ENCODE measurements around the gene CIT.

The CIT gene

GRCh38 chr12:119682639-119683252 lies 194.4 kb downstream of the CIT start:
- H3K4me1 Mint-ChIP-seq, result peaks cover 22% of the 10 kb centered on the region
- peak overlapping the region; percentile 70 for H3K27ac Mint-ChIP-seq
- no peaks in the 10 kb centered on the region for H3K27me3 Mint-ChIP-seq
- CTCF ChIA-PET, result interaction anchor here (1.3 to 2.2 kb wide), 2 partner anchors 15 to 17 kb away, joined by 3 to 8 read pairs; partner anchors contain the start of gene PRKAB1
- DNase-seq, result no peak
- no peaks in the 10 kb centered on the region for H3K9me3 Mint-ChIP-seq
- H3K4me3 Mint-ChIP-seq, result no peak overlapping the region
- H3K36me3 Mint-ChIP-seq, result peaks cover 71% of the 10 kb centered on the region

- peaks cover 68% of the 10 kb centered on the region for H3K36me3 Mint-ChIP-seq
- H3K27me3 Mint-ChIP-seq, result no peaks in the 10 kb centered on the region
- CTCF ChIA-PET, result interaction anchor here (0.9 to 2.2 kb wide), 2 partner anchors 14 to 237 kb away, joined by 5 to 8 read pairs; partner anchors contain the start of gene PRKAB1
- no peaks in the 10 kb centered on the region for H3K9me3 Mint-ChIP-seq
- no peak overlapping the region for H3K4me3 Mint-ChIP-seq
- peak overlapping the region; percentile 81 for H3K27ac Mint-ChIP-seq
- DNase-seq, result no peak
- peaks cover 22% of the 10 kb centered on the region for H3K4me1 Mint-ChIP-seq
Observed at GRCh38 chr12:119681728-119682638, 195.1 kb downstream of the CIT start.

- DNase-seq, result no peak
- peaks cover 22% of the 10 kb centered on the region for H3K4me1 Mint-ChIP-seq
- H3K27ac Mint-ChIP-seq, result no peak overlapping the region
- no peak overlapping the region for H3K4me3 Mint-ChIP-seq
- H3K36me3 Mint-ChIP-seq, result peaks cover 70% of the 10 kb centered on the region
- no peaks in the 10 kb centered on the region for H3K27me3 Mint-ChIP-seq
- no peaks in the 10 kb centered on the region for H3K9me3 Mint-ChIP-seq
- CTCF ChIA-PET, result interaction anchor here (0.9 to 2.2 kb wide), 2 partner anchors 13 to 236 kb away, joined by 5 to 8 read pairs; partner anchors contain the start of gene PRKAB1
Observed at GRCh38 chr12:119681111-119681510, 196.0 kb downstream of the CIT start.

- CTCF ChIA-PET, result no interaction called here
- peaks cover 27% of the 10 kb centered on the region for H3K4me1 Mint-ChIP-seq
- H3K9me3 Mint-ChIP-seq, result no peaks in the 10 kb centered on the region
- no peak overlapping the region for H3K27ac Mint-ChIP-seq
- no peak for DNase-seq
- peaks cover 75% of the 10 kb centered on the region for H3K36me3 Mint-ChIP-seq
- H3K4me3 Mint-ChIP-seq, result no peak overlapping the region
- no peaks in the 10 kb centered on the region for H3K27me3 Mint-ChIP-seq
Observed at GRCh38 chr12:119679490-119679889, 197.6 kb downstream of the CIT start.

GRCh38 chr12:119679081-119679480 lies 198.0 kb downstream of the CIT start:
- Mint-ChIP-seq H3K36me3 (peaks cover 76% of the 10 kb centered on the region), H3K4me1 (peaks cover 31% of the 10 kb centered on the region), H3K4me3 (no peak overlapping the region), H3K9me3 (no peaks in the 10 kb centered on the region), H3K27me3 (no peaks in the 10 kb centered on the region), H3K27ac (no peak overlapping the region)
- CTCF ChIA-PET, result no interaction called here
- no peak for DNase-seq

GRCh38 chr12:119678459-119678858 lies 198.7 kb downstream of the CIT start:
- Mint-ChIP-seq H3K27ac (peak overlapping the region; percentile 37), H3K4me1 (peaks cover 36% of the 10 kb centered on the region), H3K27me3 (no peaks in the 10 kb centered on the region), H3K36me3 (peaks cover 78% of the 10 kb centered on the region), H3K9me3 (no peaks in the 10 kb centered on the region), H3K4me3 (no peak overlapping the region)
- DNase-seq, result no peak
- CTCF ChIA-PET, result no interaction called here

- no peaks in the 10 kb centered on the region for H3K9me3 Mint-ChIP-seq
- H3K4me1 Mint-ChIP-seq, result peaks cover 36% of the 10 kb centered on the region
- no peak overlapping the region for H3K4me3 Mint-ChIP-seq
- DNase-seq, result no peak
- CTCF ChIA-PET, result interaction anchor here (0.5 to 1.5 kb wide), 2 partner anchors 9 to 223 kb away, joined by 3 to 4 read pairs; partner anchors contain the start of gene PRKAB1
- H3K27me3 Mint-ChIP-seq, result no peaks in the 10 kb centered on the region
- H3K36me3 Mint-ChIP-seq, result peaks cover 87% of the 10 kb centered on the region
- H3K27ac Mint-ChIP-seq, result no peak overlapping the region
Observed at GRCh38 chr12:119676573-119676972, 200.5 kb downstream of the CIT start.

GRCh38 chr12:119676022-119676421 lies 201.1 kb downstream of the CIT start:
- no peaks in the 10 kb centered on the region for H3K27me3 Mint-ChIP-seq
- peak overlapping the region; percentile 61 for H3K27ac Mint-ChIP-seq
- DNase-seq, result no peak
- CTCF ChIA-PET, result interaction anchor here (0.5 to 1.5 kb wide), 2 partner anchors 9 to 224 kb away, joined by 3 to 4 read pairs; partner anchors contain the start of gene PRKAB1
- no peak overlapping the region for H3K4me3 Mint-ChIP-seq
- H3K36me3 Mint-ChIP-seq, result peaks cover 89% of the 10 kb centered on the region
- no peaks in the 10 kb centered on the region for H3K9me3 Mint-ChIP-seq
- H3K4me1 Mint-ChIP-seq, result peaks cover 41% of the 10 kb centered on the region

GRCh38 chr12:119674560-119674959 lies 202.6 kb downstream of the CIT start:
- CTCF ChIA-PET, result no interaction called here

GRCh38 chr12:119673634-119674033 lies 203.5 kb downstream of the CIT start:
- Mint-ChIP-seq H3K36me3 (peaks cover 85% of the 10 kb centered on the region), H3K27ac (peak overlapping the region; percentile 84), H3K27me3 (no peaks in the 10 kb centered on the region), H3K4me1 (peaks cover 56% of the 10 kb centered on the region), H3K4me3 (peak overlapping the region; percentile 22), H3K9me3 (no peaks in the 10 kb centered on the region)
- no peak for DNase-seq
- CTCF ChIA-PET, result no interaction called here

More at GRCh38 chr12:119674560-119674959, 202.6 kb downstream of the CIT start:
- Mint-ChIP-seq H3K27me3 (no peaks in the 10 kb centered on the region), H3K36me3 (peaks cover 89% of the 10 kb centered on the region), H3K4me3 (no peak overlapping the region), H3K27ac (peak overlapping the region; percentile 84), H3K9me3 (no peaks in the 10 kb centered on the region), H3K4me1 (peaks cover 56% of the 10 kb centered on the region)
- DNase-seq, result no peak

- CTCF ChIA-PET, result interaction anchor here (0.6 kb wide), 1 partner anchor 413 kb away, joined by 3 read pairs; no protein-coding TSS in a partner anchor
- no peaks in the 10 kb centered on the region for H3K9me3 Mint-ChIP-seq
- no peak for DNase-seq
- no peak overlapping the region for H3K27ac Mint-ChIP-seq
- peaks cover 64% of the 10 kb centered on the region for H3K4me1 Mint-ChIP-seq
- no peak overlapping the region for H3K4me3 Mint-ChIP-seq
- H3K36me3 Mint-ChIP-seq, result peaks cover 80% of the 10 kb centered on the region
- no peaks in the 10 kb centered on the region for H3K27me3 Mint-ChIP-seq
Observed at GRCh38 chr12:119672194-119672593, 204.9 kb downstream of the CIT start.

- CTCF ChIA-PET, result no interaction called here
- Mint-ChIP-seq H3K36me3 (peaks cover 69% of the 10 kb centered on the region), H3K9me3 (no peaks in the 10 kb centered on the region), H3K4me3 (no peak overlapping the region), H3K27ac (peak overlapping the region; percentile 53), H3K4me1 (peaks cover 75% of the 10 kb centered on the region), H3K27me3 (no peaks in the 10 kb centered on the region)
- no peak for DNase-seq
Observed at GRCh38 chr12:119671070-119671469, 206.1 kb downstream of the CIT start.

- Mint-ChIP-seq H3K27ac (peak overlapping the region; percentile 79), H3K4me3 (peak overlapping the region; percentile 50), H3K36me3 (peaks cover 57% of the 10 kb centered on the region), H3K27me3 (no peaks in the 10 kb centered on the region), H3K4me1 (peaks cover 78% of the 10 kb centered on the region), H3K9me3 (no peaks in the 10 kb centered on the region)
- DNase-seq, result no peak
- CTCF ChIA-PET, result no interaction called here
Observed at GRCh38 chr12:119669744-119670472, 207.2 kb downstream of the CIT start.

- DNase-seq, result no peak
- peaks cover 66% of the 10 kb centered on the region for H3K4me1 Mint-ChIP-seq
- H3K27me3 Mint-ChIP-seq, result no peaks in the 10 kb centered on the region
- H3K9me3 Mint-ChIP-seq, result no peaks in the 10 kb centered on the region
- H3K36me3 Mint-ChIP-seq, result peaks cover 42% of the 10 kb centered on the region
- CTCF ChIA-PET, result interaction anchor here (0.6 to 2.0 kb wide), 6 partner anchors 13 to 234 kb away, joined by 3 to 8 read pairs (median 4); no protein-coding TSS in a partner anchor
- peak overlapping the region; percentile 94 for H3K27ac Mint-ChIP-seq
- peak overlapping the region; percentile 91 for H3K4me3 Mint-ChIP-seq
Observed at GRCh38 chr12:119668324-119668841, 208.7 kb downstream of the CIT start.
